Measurements from ENCODE around the gene KLHL34.

- TF ChIP-seq, protein P1, sequence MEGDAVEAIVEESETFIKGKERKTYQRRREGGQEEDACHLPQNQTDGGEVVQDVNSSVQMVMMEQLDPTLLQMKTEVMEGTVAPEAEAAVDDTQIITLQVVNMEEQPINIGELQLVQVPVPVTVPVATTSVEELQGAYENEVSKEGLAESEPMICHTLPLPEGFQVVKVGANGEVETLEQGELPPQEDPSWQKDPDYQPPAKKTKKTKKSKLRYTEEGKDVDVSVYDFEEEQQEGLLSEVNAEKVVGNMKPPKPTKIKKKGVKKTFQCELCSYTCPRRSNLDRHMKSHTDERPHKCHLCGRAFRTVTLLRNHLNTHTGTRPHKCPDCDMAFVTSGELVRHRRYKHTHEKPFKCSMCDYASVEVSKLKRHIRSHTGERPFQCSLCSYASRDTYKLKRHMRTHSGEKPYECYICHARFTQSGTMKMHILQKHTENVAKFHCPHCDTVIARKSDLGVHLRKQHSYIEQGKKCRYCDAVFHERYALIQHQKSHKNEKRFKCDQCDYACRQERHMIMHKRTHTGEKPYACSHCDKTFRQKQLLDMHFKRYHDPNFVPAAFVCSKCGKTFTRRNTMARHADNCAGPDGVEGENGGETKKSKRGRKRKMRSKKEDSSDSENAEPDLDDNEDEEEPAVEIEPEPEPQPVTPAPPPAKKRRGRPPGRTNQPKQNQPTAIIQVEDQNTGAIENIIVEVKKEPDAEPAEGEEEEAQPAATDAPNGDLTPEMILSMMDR (conservative IDR thresholded peaks at IDR 0.05 in 1 of 2, IDR thresholded peaks at IDR 0.05 in 1 of 2; ENCODE audit: extremely low read depth in 1 of 2, insufficient read depth in 1 of 2, low read depth in 1 of 2, low read length in 2 of 2) = no peak
- no peak for TF ChIP-seq EZH2 (IDR thresholded peaks at IDR 0.05; ENCODE audit: borderline replicate concordance, low read length)
These were observed 12.2 kb downstream of the KLHL34 start for GRCh38 chrX:21645886-21646285.
